Mucosa of rectum (tissue), 2 donors: ENCODE results near the gene MMD.

Source experiments
- H3K27ac ChIP-seq, 2 donors: one replicate each; pipeline ENCODE4 v1.7.0; 2013; ENCODE audit warnings: inconsistent platforms in 2 of 2, low read depth in 2 of 2, low read length in 2 of 2
- H3K27me3 ChIP-seq, 2 donors: one replicate each; pipeline ENCODE4 v1.7.0; 2013; ENCODE audit warnings: low read length in 2 of 2; ENCODE audit not compliant: control insufficient read depth in 2 of 2, insufficient read depth in 2 of 2
- H3K36me3 ChIP-seq, 2 donors: one replicate each; pipeline ENCODE4 v1.7.0; 2013; ENCODE audit warnings: low read length in 2 of 2; ENCODE audit not compliant: control insufficient read depth in 2 of 2, insufficient read depth in 2 of 2
- H3K4me1 ChIP-seq, 2 donors: one replicate each; pipeline ENCODE4 v1.7.0; 2013; ENCODE audit warnings: low read length in 2 of 2, mild to moderate bottlenecking in 1 of 2; ENCODE audit not compliant: control insufficient read depth in 2 of 2, insufficient read depth in 2 of 2
- H3K4me3 ChIP-seq, 2 donors: one replicate each; pipeline ENCODE4 v1.7.0; 2013; ENCODE audit warnings: low read length in 2 of 2
- H3K9ac ChIP-seq, 2 donors: one replicate each; pipeline ENCODE4 v1.7.0; 2013; ENCODE audit warnings: low read length in 2 of 2, low read depth in 1 of 2, mild to moderate bottlenecking in 1 of 2
- H3K9me3 ChIP-seq, 2 donors: one replicate each; pipeline ENCODE4 v1.7.0; 2013; ENCODE audit warnings: low read length in 2 of 2; ENCODE audit not compliant: control insufficient read depth in 2 of 2
- donor health status: healthy.
- donor health status: Normal muscosa, but diverticular disease.

The MMD gene

DNA sequence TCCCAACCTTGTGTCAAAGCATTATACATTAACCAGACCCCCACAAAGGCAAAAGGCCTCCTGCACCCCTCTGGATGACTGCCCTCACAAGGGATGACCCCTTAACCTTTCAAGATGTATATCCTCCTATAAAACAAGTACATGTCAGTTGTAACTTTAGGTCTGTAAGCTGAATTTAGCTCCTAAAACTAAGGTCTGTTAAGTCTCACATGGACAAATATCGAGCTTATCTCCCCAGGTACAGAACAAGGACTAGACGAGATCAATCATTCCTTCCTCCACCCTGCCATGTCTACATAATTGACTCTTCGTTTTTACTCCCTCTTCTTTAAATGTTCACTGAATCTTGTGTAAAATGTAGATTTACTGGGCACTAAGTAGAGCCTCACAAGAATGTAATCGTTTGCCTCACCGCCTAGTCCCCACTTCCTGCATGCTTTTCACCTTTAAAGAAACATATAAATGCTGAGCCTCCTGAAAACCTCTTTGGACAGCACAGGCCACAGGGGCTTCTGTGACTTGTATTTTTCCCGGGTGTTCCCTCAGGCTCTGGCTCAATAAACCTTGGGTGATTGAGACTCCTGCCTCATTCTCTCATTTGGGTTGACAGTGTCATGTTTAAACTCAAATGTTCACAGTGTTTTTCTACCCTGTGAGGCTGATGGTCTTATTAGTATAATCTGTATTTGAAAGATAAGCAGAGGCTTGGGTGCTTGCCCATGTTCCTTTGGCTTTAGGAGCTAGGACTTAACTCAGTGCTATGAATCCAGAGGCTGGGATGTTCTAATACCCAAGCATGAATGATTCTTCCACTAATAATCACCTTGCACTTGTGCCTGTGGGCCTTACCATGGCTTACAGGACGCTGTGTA lies 37.6 kb downstream of the MMD start:
- H3K36me3 ChIP-seq: no peaks in the 10 kb centered on the region
- no peaks in the 10 kb centered on the region for H3K9me3 ChIP-seq

GRCh38 chr17:55381017-55381770 lies 40.4 kb downstream of the MMD start:
- H3K27me3 ChIP-seq: no peaks in the 10 kb centered on the region
- H3K4me1 ChIP-seq: no peaks in the 10 kb centered on the region
- no peak overlapping the region for H3K27ac ChIP-seq
- no peak overlapping the region for H3K9ac ChIP-seq
- H3K36me3 ChIP-seq: no peaks in the 10 kb centered on the region
- no peak overlapping the region for H3K4me3 ChIP-seq
- H3K9me3 ChIP-seq: no peaks in the 10 kb centered on the region

More for the DNA sequence above, 37.6 kb downstream of the MMD start:
- Histone ChIP-seq H3K4me3 (no peak overlapping the region), H3K9ac (no peak overlapping the region), H3K27me3 (no peaks in the 10 kb centered on the region), H3K4me1 (no peaks in the 10 kb centered on the region), H3K27ac (no peak overlapping the region)

- Histone ChIP-seq H3K36me3 (no peaks in the 10 kb centered on the region), H3K4me3 (no peak overlapping the region), H3K9ac (no peak overlapping the region), H3K27me3 (no peaks in the 10 kb centered on the region), H3K4me1 (no peaks in the 10 kb centered on the region), H3K27ac (no peak overlapping the region), H3K9me3 (no peaks in the 10 kb centered on the region)
Observed at GRCh38 chr17:55377671-55378275, 43.9 kb downstream of the MMD start.

DNA sequence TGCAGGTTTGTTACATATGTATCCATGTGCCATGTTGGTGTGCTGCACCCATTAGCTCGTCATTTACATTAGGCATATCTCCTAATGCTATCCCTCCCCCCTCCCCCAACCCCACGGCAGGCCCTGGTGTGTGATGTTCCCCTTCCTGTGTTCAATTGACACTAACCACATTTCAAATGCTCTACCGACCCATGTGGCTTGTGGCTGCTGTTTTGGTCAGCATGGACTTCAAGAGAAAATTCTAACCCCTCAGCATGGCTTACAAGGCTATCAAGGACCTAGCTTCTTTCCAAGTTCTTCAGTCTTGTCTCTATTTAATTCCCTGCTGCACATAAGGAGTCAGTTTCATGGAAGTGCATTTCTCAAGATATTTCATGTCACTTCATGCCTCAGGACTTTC lies 52.9 kb downstream of the MMD start:
- Histone ChIP-seq H3K4me1 (no peaks in the 10 kb centered on the region), H3K36me3 (no peaks in the 10 kb centered on the region), H3K9me3 (no peaks in the 10 kb centered on the region), H3K4me3 (no peak overlapping the region), H3K27ac (no peak overlapping the region), H3K27me3 (no peaks in the 10 kb centered on the region), H3K9ac (no peak overlapping the region)

- Histone ChIP-seq H3K4me3 (no peak overlapping the region), H3K9me3 (peaks cover 0 to 4% of the 10 kb centered on the region in 2 donors), H3K9ac (no peak overlapping the region), H3K27ac (no peak overlapping the region), H3K27me3 (no peaks in the 10 kb centered on the region), H3K36me3 (no peaks in the 10 kb centered on the region), H3K4me1 (peaks cover 0 to 2% of the 10 kb centered on the region in 2 donors)
Observed at GRCh38 chr17:55366020-55366481, 55.6 kb downstream of the MMD start.

DNA sequence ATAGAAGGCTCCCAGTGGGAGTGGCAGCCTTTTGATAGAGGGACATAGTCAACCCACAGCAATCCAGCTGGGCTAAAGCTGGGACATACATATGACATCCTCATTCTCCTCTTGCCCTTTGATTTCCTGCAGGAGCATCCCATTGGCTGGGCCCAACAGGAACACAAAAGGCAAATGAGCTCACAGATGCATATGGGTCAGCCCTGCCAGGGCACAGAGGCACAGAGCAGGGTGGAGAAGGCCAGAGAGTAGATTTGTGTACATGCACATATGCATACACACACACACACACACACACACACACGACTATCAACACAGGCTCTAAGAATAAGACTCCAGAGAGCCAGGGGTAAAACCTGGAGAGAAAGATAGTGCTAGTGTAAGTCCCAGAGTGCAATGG lies 58.6 kb downstream of the MMD start:
- Histone ChIP-seq H3K9ac (no peak overlapping the region), H3K36me3 (no peaks in the 10 kb centered on the region), H3K4me3 (no peak overlapping the region), H3K4me1 (peaks cover 0 to 2% of the 10 kb centered on the region in 2 donors), H3K9me3 (peaks cover 0 to 4% of the 10 kb centered on the region in 2 donors), H3K27me3 (no peaks in the 10 kb centered on the region), H3K27ac (no peak overlapping the region)

DNA sequence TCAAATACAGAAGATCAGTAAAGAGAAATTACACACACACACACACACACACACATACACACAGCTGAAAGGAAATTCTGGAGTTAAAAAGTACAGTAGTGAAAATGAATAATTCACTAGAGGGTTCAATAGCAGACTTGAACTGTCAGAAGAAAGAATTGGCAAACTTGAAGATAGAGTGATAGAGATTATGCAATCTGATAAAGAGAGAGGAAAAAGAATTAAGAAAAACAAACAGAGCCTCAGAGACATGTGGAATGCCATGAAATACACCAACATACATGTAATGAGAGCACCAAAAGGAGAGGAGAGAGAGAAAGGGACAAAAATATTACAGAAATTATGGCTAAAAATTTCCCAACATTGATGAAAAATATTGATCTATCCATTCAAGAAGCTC lies 60.7 kb downstream of the MMD start:
- Histone ChIP-seq H3K4me1 (peaks cover 0 to 2% of the 10 kb centered on the region in 2 donors), H3K4me3 (no peak overlapping the region), H3K27me3 (no peaks in the 10 kb centered on the region), H3K36me3 (no peaks in the 10 kb centered on the region), H3K27ac (no peak overlapping the region), H3K9me3 (peaks cover 0 to 4% of the 10 kb centered on the region in 2 donors), H3K9ac (no peak overlapping the region)

- H3K4me3 ChIP-seq: no peak overlapping the region
- H3K9me3 ChIP-seq: peaks cover 0 to 4% of the 10 kb centered on the region in 2 donors
- no peaks in the 10 kb centered on the region for H3K36me3 ChIP-seq
- no peak overlapping the region for H3K27ac ChIP-seq
- H3K27me3 ChIP-seq: no peaks in the 10 kb centered on the region
- H3K9ac ChIP-seq: no peak overlapping the region
- no peaks in the 10 kb centered on the region for H3K4me1 ChIP-seq
Observed at GRCh38 chr17:55356434-55357328, 65.0 kb downstream of the MMD start.

DNA sequence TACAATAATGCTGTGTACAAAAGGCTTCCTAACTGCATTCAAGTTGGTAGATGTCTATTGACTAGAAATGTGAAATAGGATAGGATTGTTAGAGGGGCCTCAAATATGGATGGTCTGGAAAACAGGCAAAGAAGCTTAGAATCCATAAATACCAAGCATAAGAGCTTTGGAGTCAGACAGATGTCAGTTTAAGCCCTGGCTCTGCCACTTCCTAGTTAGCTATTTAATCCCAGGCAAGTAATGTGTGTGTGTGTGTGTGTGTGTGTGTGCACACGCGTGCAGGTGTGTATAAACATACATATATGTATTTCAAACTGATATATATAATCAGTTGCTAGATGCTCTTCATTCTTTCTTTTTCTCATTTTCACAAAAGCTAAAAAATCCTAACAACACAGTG lies 66.7 kb downstream of the MMD start:
- no peak overlapping the region for H3K4me3 ChIP-seq
- H3K9me3 ChIP-seq: no peaks in the 10 kb centered on the region
- H3K27me3 ChIP-seq: no peaks in the 10 kb centered on the region
- no peak overlapping the region for H3K27ac ChIP-seq
- no peaks in the 10 kb centered on the region for H3K4me1 ChIP-seq
- no peaks in the 10 kb centered on the region for H3K36me3 ChIP-seq
- no peak overlapping the region for H3K9ac ChIP-seq
